Astrocyte (in vitro differentiated cells and primary cell): ENCODE data around the gene USHBP1.

ENCODE experiments used
- EZH2 ChIP-seq: IDR thresholded peaks from 2 replicates; pipeline ENCODE4 v1.6.1; 2012; ENCODE audit warnings: mild to moderate bottlenecking, low read length, inconsistent platforms; ENCODE audit not compliant: insufficient read depth
- TF ChIP-seq, protein P1 (sequence below): IDR thresholded peaks from 2 replicates; pipeline ENCODE4 v1.5.1; 2011; ENCODE audit warnings: low read depth, mild to moderate bottlenecking, inconsistent platforms, low read length, moderate library complexity; ENCODE audit not compliant: insufficient read depth

DNA sequence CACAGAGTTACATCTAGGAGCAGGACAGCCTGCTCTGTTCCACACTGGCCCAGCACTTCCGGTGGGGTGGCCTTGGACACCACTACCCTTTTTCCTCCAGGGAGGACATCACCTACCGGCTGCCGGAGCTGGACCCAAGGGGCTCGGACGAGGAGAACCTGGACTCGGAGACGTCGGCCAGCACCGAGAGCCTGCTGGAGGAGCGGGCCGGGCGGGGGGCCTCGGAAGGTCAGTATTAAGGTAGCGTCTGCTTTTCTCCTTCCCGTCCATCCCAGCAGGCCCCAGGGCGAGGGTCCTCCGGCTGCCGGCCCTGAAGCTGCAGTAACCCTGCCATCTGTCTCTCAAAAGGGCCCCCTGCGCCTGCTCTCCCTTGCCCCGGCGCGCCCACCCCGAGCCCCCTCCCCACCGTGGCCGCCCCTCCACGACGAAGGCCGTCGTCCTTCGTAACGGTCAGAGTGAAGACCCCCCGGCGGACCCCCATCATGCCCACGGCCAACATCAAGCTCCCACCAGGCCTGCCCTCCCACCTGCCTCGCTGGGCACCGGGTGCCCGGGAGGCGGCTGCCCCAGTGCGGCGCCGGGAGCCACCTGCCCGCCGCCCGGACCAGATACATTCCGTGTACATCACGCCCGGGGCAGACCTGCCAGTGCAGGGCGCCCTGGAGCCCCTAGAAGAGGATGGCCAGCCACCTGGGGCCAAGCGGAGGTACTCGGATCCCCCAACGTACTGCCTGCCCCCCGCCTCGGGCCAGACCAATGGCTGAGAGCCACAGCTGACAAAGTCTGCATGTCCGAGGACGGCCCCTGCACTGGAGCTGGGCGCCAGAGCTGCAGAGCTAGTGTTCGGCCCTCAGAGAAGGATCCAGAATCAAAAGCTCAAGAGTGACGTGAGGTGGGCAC, 52.7 kb downstream of the USHBP1 start:
- TF ChIP-seq, protein P1, sequence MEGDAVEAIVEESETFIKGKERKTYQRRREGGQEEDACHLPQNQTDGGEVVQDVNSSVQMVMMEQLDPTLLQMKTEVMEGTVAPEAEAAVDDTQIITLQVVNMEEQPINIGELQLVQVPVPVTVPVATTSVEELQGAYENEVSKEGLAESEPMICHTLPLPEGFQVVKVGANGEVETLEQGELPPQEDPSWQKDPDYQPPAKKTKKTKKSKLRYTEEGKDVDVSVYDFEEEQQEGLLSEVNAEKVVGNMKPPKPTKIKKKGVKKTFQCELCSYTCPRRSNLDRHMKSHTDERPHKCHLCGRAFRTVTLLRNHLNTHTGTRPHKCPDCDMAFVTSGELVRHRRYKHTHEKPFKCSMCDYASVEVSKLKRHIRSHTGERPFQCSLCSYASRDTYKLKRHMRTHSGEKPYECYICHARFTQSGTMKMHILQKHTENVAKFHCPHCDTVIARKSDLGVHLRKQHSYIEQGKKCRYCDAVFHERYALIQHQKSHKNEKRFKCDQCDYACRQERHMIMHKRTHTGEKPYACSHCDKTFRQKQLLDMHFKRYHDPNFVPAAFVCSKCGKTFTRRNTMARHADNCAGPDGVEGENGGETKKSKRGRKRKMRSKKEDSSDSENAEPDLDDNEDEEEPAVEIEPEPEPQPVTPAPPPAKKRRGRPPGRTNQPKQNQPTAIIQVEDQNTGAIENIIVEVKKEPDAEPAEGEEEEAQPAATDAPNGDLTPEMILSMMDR = no peak
- no peak for TF ChIP-seq EZH2
